ENCODE measurements around the gene PHLDA2. TPM values are rescaled to one million over a fixed set of nuclear protein-coding genes. Genes with fewer than 3 reads are reported as not detected.
A peak's percentile ranks its signal among the peaks of the same experiment; 100 is the strongest.
"Not testable (repeated sequence)": the region's sequence is repeated elsewhere in the genome, so short reads cannot be mapped to it uniquely, and the experiment has no call there.

The PHLDA2 gene
- total RNA-seq, 2 donors from 2014 or later = 3.6 to 5.9 TPM

DNA sequence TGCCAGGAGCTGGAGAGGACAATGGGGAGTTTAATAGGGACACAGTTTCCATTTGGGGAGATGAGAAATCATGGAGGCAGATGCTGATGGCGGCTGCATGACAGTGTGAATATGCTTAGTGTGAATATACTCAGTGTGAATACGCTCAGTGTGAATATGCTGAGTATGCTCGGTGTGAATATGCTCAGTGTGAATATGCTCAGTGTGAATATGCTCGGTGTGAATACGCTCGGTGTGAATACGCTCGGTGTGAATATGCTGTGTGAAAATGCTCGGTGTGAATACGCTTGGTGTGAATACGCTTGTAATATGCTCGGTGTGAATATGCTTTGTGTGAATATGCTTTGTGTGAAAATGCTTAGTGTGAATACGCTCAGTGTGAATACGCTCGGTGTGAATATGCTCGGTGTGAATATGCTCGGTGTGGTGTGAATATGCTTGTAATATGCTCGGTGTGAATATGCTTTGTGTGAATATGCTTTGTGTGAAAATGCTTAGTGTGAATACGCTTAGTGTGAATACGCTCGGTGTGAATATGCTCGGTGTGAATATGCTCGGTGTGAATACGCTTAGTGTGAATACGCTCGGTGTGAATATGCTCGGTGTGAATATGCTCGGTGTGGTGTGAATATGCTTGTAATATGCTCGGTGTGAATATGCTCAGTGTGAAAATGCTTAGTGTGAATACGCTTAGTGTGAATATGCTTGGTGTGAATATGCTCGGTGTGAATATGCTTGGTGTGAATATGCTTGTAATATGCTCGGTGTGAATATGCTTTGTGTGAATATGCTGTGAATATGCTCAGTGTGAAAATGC is 8.6 kb upstream of the PHLDA2 start:
- Mint-ChIP-seq H3K27ac (peak overlapping the region; percentile 78 to 84), H3K9me3 (peaks cover 20 to 28% of the 10 kb centered on the region in 2 donors), H3K36me3 (peaks cover 29 to 30% of the 10 kb centered on the region in 2 donors)
- DNase-seq (ENCODE audit: low spot score in 2 of 2); ATAC-seq: not testable (repeated sequence)

- DNase-seq (ENCODE audit: low spot score in 2 of 2) = peak in 1 of 2 donors; percentile 50
- H3K27ac Mint-ChIP-seq = no peak overlapping the region
Measured at GRCh38 chr11:2934611-2935239, 5.5 kb upstream of the PHLDA2 start.

DNA sequence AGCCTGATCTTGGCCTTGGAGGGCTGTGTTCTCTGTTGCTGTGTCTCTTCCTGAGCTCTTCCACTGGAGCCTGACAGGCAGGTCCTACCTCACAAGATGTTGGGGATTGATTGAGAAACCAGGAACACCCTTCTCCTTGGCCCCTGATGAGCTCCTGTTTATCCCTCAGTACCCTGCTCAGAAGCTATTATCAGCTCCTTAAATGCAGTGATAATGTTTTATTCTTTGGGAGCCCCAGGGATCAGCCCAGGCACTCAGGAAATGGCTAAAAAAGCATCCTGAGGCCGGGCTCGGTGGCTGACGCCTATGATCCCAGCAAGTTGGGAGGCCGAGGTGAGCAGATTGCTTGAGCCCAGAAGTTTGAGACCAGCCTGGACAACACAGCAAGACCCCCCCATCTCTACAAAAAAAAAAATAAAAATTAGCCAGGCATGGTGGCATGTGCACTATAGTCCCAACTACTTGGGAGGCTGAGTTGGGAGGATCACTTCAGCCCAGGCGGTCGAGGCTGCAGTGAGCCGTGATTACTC is 4.9 kb upstream of the PHLDA2 start:
- peaks cover 20 to 22% of the 10 kb centered on the region in 2 donors for H3K36me3 Mint-ChIP-seq
- peaks cover 19 to 22% of the 10 kb centered on the region in 2 donors for H3K9me3 Mint-ChIP-seq
- DNase-seq (ENCODE audit: low spot score in 2 of 2) = peak in 1 of 2 donors; percentile 46
- no peak for ATAC-seq
- H3K27ac Mint-ChIP-seq = peak overlapping the region; percentile 44 to 80

More at GRCh38 chr11:2934611-2935239, 5.5 kb upstream of the PHLDA2 start:
- no peak for ATAC-seq
- Mint-ChIP-seq H3K36me3 (peaks cover 26 to 28% of the 10 kb centered on the region in 2 donors), H3K9me3 (peaks cover 20 to 26% of the 10 kb centered on the region in 2 donors)

DNA sequence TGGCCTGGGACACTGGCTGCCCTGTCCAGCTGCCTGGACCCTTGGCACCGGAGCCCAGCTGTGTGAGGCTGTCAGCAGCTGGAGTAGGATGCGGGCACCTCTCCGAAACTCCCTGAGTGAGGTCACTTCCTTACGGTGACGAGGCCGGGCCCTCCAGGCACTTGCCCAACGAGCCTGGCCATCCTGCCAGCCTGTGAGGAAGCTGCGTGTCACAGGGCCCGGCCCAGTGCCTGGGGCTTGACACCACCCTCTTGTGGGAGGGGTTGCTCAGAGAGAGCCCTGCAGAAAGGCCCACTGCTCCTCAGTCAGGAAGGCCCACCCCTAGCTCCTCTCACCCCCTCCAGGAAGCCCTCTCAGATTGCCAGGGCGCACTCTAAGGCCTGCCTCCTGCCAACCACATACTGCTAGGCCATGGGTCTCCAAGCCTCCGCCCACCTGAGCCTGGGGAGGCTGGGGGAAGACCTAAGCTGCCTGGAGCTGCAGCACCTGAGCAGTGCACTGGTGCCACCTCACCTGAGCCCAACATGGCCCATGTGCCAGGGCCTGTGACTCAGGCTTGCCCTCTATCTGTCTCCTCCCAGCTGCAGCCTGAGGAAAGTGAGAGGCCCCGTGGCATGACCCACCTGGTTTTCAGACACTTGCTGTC is 4.3 kb upstream of the PHLDA2 start:
- peaks cover 13 to 17% of the 10 kb centered on the region in 2 donors for H3K9me3 Mint-ChIP-seq
- DNase-seq (ENCODE audit: low spot score in 2 of 2) (peak in 1 of 2 donors; percentile 82), ATAC-seq (peak; percentile 30 to 66)
- peak overlapping the region in 1 of 2 donors; percentile 80 for H3K27ac Mint-ChIP-seq
- peaks cover 14 to 16% of the 10 kb centered on the region in 2 donors for H3K36me3 Mint-ChIP-seq

- Mint-ChIP-seq H3K36me3 (peaks cover 8 to 9% of the 10 kb centered on the region in 2 donors), H3K27ac (peak overlapping the region in 1 of 2 donors; percentile 80), H3K9me3 (peaks cover 6 to 10% of the 10 kb centered on the region in 2 donors)
- ATAC-seq (peak in 1 of 2 donors; percentile 42), DNase-seq (ENCODE audit: low spot score in 2 of 2) (peak in 1 of 2 donors; percentile 71)
Measured at GRCh38 chr11:2932850-2933251, 3.6 kb upstream of the PHLDA2 start.

GRCh38 chr11:2931771-2932738 is 2.8 kb upstream of the PHLDA2 start:
- ATAC-seq = no peak
- Mint-ChIP-seq H3K9me3 (peaks cover 0 to 2% of the 10 kb centered on the region in 2 donors), H3K27ac (no peak overlapping the region), H3K36me3 (peaks cover 0 to 1% of the 10 kb centered on the region in 2 donors)
- DNase-seq (ENCODE audit: low spot score in 2 of 2) = no peak

- ATAC-seq (no peak), DNase-seq (ENCODE audit: low spot score in 2 of 2) (no peak)
- H3K9me3 Mint-ChIP-seq = no peaks in the 10 kb centered on the region
- no peaks in the 10 kb centered on the region for H3K36me3 Mint-ChIP-seq
- H3K27ac Mint-ChIP-seq = no peak overlapping the region
Measured at GRCh38 chr11:2931420-2931746, 2.2 kb upstream of the PHLDA2 start.

- DNase-seq (ENCODE audit: low spot score in 2 of 2) (peak; percentile 59 to 72), ATAC-seq (peak; percentile 9 to 22)
- H3K9me3 Mint-ChIP-seq = no peaks in the 10 kb centered on the region
- H3K27ac Mint-ChIP-seq = peak overlapping the region in 1 of 2 donors; percentile 75
- H3K36me3 Mint-ChIP-seq = no peaks in the 10 kb centered on the region
Measured at GRCh38 chr11:2930704-2931419, 1.6 kb upstream of the PHLDA2 start.

DNA sequence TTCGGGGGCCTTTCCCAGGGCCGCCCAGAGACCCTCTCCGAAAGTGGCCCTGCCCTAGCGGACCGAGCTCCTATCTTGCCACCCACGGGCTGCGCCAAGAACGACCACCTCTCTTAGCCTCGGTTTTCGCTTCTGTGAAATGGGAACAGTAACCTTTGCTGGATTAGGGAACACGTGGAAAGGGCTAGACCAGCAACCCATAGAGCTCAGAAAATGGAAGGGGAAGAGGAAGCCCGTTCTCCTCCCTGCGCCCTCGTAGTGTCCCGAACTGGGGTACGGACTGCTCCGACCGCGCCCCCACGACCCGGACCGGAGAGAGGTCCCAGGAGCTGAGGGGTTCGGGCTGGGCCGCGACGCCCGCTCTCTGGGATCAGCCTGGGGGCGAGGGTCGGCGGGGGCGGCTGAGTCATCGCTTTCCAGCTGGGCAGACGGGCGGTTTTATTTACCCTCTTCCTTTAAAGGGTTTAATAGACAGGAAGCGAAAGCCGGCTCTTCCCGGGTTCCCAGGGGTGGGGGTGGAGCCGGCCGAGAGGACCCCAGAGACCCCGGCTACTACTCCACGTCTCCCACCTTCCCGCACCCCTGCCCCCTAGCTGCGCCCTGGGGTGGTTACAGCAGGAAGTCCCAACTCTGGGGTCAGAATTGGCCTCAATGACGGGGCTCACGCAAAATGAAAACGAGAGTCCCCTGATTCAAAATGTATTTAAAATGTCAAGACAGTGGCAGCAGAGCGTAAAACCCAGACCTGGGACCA is 907 bp upstream of the PHLDA2 start:
- Mint-ChIP-seq H3K27ac (peak overlapping the region in 1 of 2 donors; percentile 75), H3K36me3 (no peaks in the 10 kb centered on the region), H3K9me3 (no peaks in the 10 kb centered on the region)
- ATAC-seq (peak; percentile 22 to 30), DNase-seq (ENCODE audit: low spot score in 2 of 2) (peak; percentile 57 to 75)

- peak; percentile 50 to 55 for ATAC-seq
- peak; percentile 61 to 86 for DNase-seq (ENCODE audit: low spot score in 2 of 2)
- Mint-ChIP-seq H3K9me3 (no peaks in the 10 kb centered on the region), H3K27ac (peak overlapping the region in 1 of 2 donors; percentile 75), H3K36me3 (no peaks in the 10 kb centered on the region)
Measured at GRCh38 chr11:2929531-2929949, 320 bp upstream of the PHLDA2 start.

DNA sequence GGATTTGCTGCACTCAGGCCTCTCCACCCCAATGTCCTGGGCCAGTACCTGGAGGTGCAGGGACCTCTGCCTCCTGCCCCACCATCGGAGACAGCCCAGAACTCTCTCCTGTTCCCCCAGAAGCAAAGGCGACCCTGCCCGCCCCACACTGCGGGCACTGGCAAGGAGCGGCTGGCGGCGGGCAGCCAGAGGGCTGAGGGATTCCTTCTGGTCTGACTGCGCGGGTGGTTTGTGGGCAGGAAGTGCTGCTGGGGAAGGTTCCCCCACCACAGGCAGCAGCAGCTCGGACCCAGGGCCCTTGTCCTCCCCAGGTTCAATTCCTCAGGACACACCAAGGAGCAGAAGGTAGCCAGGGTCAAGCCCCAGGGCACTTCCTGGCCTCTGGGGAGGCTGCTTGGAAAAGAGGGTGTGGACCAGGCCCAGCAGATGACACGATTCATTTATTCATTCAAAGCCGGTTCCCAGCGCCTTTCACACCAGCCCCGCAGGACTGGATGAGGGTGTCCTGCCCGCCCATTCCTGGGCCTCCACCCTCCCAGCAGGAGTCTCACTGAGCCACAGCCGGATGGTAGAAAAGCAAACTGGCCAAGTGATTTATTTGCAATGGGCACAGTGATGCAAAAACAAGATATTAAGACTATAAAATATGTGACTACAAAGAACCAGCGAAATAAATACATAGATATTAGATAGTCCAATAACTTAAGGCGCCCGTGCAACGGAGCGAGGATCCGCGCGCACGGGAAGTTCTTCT is 1.2 kb downstream of the PHLDA2 start:
- Mint-ChIP-seq H3K9me3 (no peaks in the 10 kb centered on the region), H3K36me3 (no peaks in the 10 kb centered on the region)
- no peak for DNase-seq (ENCODE audit: low spot score in 2 of 2)

DNA sequence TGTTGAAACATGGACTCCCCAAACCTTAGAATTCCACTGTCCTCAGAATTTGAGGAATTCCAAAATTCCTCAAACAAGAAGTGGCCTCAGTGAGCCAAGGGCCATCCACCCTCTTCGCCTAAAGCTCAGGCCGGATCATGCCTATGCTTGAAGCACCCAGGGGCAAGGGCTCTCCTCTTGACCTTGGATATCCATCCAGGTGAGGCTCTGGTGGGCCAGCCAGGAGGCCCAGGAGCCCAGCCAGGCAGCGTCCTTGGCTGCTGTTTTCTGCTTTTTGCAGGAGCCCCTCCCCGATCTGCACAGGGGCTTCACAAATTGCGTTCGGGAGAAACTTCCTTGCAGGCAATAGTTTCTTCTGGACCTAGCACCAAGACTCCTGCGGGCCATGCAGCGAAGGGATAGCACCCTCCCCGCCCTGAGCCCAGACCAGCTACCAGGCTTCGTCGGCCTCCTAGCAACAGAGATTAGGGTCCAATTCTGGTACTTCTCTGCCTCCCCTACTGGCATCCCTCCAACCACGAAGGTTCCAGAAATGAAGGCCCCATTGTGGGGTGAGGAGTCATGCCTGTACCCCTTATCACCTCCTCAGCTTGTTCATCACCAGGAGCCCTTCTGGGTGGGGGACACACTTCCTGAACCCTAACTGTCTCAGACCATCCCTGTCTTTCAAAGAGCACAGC is 2.0 kb downstream of the PHLDA2 start:
- no peak for ATAC-seq
- H3K27ac Mint-ChIP-seq = no peak overlapping the region

More for the DNA sequence above, 1.2 kb downstream of the PHLDA2 start:
- peak overlapping the region; percentile 40 to 72 for H3K27ac Mint-ChIP-seq
- ATAC-seq = no peak

DNA sequence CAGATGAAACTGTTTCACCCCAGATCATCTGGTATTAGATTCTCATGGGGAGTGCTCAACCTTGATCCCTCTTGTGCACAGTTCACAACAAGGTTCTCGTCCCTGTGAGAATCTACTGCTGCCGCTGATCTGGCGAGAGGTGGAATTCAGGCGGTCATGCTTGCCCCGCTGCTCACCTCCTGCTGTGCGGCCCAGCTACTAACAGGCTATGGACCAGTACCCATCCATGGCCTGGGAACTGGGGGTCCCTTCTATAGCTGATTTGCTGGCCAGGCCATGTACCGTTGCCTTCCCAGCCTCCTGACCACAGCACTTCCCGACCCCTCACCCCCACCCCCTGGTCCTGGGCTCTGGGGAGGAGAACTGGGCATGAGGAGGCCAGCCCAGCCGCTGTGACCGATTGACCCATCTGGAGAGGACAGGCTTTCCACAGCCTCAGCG is 2.6 kb downstream of the PHLDA2 start:
- ATAC-seq (no peak), DNase-seq (ENCODE audit: low spot score in 2 of 2) (no peak)
- Mint-ChIP-seq H3K9me3 (no peaks in the 10 kb centered on the region), H3K36me3 (no peaks in the 10 kb centered on the region), H3K27ac (no peak overlapping the region)

More for the DNA sequence above, 2.0 kb downstream of the PHLDA2 start:
- Mint-ChIP-seq H3K9me3 (no peaks in the 10 kb centered on the region), H3K36me3 (no peaks in the 10 kb centered on the region)
- no peak for DNase-seq (ENCODE audit: low spot score in 2 of 2)

Data from activated naive CD4-positive, alpha-beta T cell treated with anti-CD3 and anti-CD28 coated beads, Interleukin-2, amount 50 U/mL, for 72 hours (primary cell).